ENCODE measurements around the gene LCE2B.

Gene LCE2B

GRCh38 chr1:152697701-152698600 is 12.0 kb downstream of the LCE2B start, which contains the start of gene LCE2A:
LCE2A (plus strand) TSS chr1:152698345; CDS start chr1:152698902, 557 bp downstream.
- no peak within 1 kb of the TSS for H3K27ac ChIP-seq
- no peak for TF ChIP-seq CTCF (conservative IDR thresholded peaks at IDR 0.05)
- no peak for TF ChIP-seq ZFX (IDR thresholded peaks at IDR 0.05)

GRCh38 chr1:152699746-152700145 is 13.8 kb downstream of the LCE2B start:
- TF ChIP-seq CTCF (conservative IDR thresholded peaks at IDR 0.05) (no peak), ZFX (IDR thresholded peaks at IDR 0.05) (no peak)

DNA sequence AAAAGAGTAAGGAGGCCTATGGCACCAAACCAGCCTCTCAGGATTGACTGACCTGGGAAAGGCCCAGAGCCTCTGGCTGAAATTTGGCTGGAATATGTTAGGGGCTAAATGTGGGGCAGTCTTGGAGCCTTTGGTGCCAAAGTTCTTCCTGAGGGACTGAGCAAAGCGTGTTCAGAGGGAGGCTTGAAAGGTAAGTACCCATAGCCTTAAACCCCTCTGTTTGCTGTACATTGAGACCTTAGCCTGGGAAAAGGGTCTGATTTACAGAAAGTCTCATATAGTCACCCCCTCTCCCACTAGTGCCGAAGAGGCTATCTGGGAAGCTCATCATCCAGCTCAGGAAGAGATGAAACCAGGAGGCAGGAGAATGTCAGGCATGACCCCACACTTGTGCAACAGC is 21.9 kb downstream of the LCE2B start, which contains the start of gene LCE4A:
Gene LCE4A (plus strand): TSS at position 301 of the 400 bp plus-strand sequence. CDS start 916 bp downstream, outside the sequence.
- TF ChIP-seq CTCF (conservative IDR thresholded peaks at IDR 0.05) (no peak), ZFX (IDR thresholded peaks at IDR 0.05) (no peak)

More at GRCh38 chr1:152699746-152700145, 13.8 kb downstream of the LCE2B start:
- no peak overlapping the region for H3K27ac ChIP-seq

GRCh38 chr1:152718238-152718637 is 32.3 kb downstream of the LCE2B start:
- no peak overlapping the region for H3K27ac ChIP-seq
- TF ChIP-seq CTCF (conservative IDR thresholded peaks at IDR 0.05), result no peak
- TF ChIP-seq ZFX (IDR thresholded peaks at IDR 0.05), result no peak

More for the DNA sequence above, 21.9 kb downstream of the LCE2B start, which contains the start of gene LCE4A:
- H3K27ac ChIP-seq, result no peak within 1 kb of the TSS

DNA sequence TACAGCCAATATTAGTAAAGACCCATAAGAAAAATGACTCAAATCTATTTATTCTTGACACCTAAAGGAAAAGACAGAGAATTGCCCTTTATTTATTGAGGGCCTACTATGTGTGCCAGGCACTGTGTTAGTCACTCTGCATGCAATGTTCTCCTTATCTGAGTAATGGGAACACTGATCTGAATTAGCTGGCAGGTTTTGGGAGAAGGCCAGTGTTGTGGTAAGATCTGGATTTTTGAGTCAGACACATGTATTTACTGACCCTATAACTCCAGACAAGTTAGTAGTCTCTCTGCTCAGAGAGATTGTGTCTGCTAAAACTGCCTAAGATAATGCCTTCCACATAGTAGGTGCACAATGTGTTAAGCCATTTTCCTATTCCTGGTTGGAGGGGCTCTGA is 39.3 kb downstream of the LCE2B start:
- no peak for TF ChIP-seq ZFX (IDR thresholded peaks at IDR 0.05)
- no peak for TF ChIP-seq CTCF (conservative IDR thresholded peaks at IDR 0.05)
- H3K27ac ChIP-seq, result no peak overlapping the region

DNA sequence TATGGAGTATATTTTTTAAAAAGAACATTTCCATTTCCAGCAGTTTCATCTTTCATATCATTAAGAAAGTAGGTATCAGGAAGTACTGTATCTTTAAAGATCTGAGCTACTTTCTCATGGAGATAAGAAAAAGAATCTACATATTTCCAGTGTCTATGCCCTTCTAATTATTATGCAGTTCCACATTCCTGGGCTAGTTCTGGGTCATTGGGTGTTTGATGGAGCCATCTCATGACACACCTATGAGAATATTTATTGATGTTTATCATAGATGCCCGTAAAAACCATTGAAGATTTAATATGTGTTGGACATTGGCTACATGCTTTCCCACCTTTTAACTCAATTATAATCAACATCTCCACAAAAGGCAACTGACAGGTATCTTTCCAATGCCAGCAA is 43.1 kb downstream of the LCE2B start:
- H3K27ac ChIP-seq, result no peak overlapping the region
- TF ChIP-seq CTCF (conservative IDR thresholded peaks at IDR 0.05) (no peak), ZFX (IDR thresholded peaks at IDR 0.05) (no peak)

- TF ChIP-seq CTCF (conservative IDR thresholded peaks at IDR 0.05) (peak; percentile 59), ZFX (IDR thresholded peaks at IDR 0.05) (no peak)
Observed at GRCh38 chr1:152735648-152736047, 49.7 kb downstream of the LCE2B start.

More at GRCh38 chr1:152735648-152736047, 49.7 kb downstream of the LCE2B start:
- no peak overlapping the region for H3K27ac ChIP-seq
